ENCODE data around the gene SLC9A8.

- no peak for TF ChIP-seq CTCF (conservative IDR thresholded peaks at IDR 0.05)
- no peak for TF ChIP-seq EZH2 (IDR thresholded peaks at IDR 0.05; ENCODE audit: low read depth)
Observed at GRCh38 chr20:49883246-49883802, 70.7 kb downstream of the SLC9A8 start.
